H9 (cell line): ENCODE results near the gene DPP6. TPM values are rescaled to one million over a fixed set of nuclear protein-coding genes. Genes with fewer than 3 reads are reported as not detected.
"Not testable (repeated sequence)": the region's sequence is repeated elsewhere in the genome, so short reads cannot be mapped to it uniquely, and the experiment has no call there.

ENCODE experiments used
- DNase-seq: peaks from one replicate; pipeline ENCODE4 v3.0.0-alpha.2; 2017
- H2AFZ ChIP-seq: one replicate; pipeline ENCODE4 v1.6.1; 2013; ENCODE audit warnings: mild to moderate bottlenecking, low read length, control low read depth, moderate library complexity
- H2AK5ac ChIP-seq: 2 replicates; pipeline ENCODE4 v1.6.1; 2013; ENCODE audit warnings: low read length, control low read depth, mixed read lengths; ENCODE audit not compliant: insufficient read length
- H2BK120ac ChIP-seq: one replicate; pipeline ENCODE4 v1.6.1; 2013; ENCODE audit warnings: low read depth, mild to moderate bottlenecking, low read length, control low read depth, inconsistent platforms; ENCODE audit not compliant: poor library complexity, severe bottlenecking
- H2BK12ac ChIP-seq: 2 replicates; pipeline ENCODE4 v1.6.1; 2013; ENCODE audit warnings: low read length, control low read depth, mixed read lengths, low read depth; ENCODE audit not compliant: insufficient read length
- H2BK15ac ChIP-seq: 2 replicates; pipeline ENCODE4 v1.6.1; 2013; ENCODE audit warnings: low read depth, low read length, control low read depth
- H2BK20ac ChIP-seq: one replicate; pipeline ENCODE4 v1.6.1; 2013; ENCODE audit warnings: low read depth, mild to moderate bottlenecking, low read length, control low read depth, inconsistent platforms; ENCODE audit not compliant: poor library complexity, severe bottlenecking
- H2BK5ac ChIP-seq: 2 replicates; pipeline ENCODE4 v1.6.1; 2013; ENCODE audit warnings: low read length, control low read depth, mixed read lengths; ENCODE audit not compliant: insufficient read length
- H3K14ac ChIP-seq: 2 replicates; pipeline ENCODE4 v1.6.1; 2013; ENCODE audit warnings: low read length, control low read depth; ENCODE audit not compliant: insufficient read depth
- H3K18ac ChIP-seq: 2 replicates; pipeline ENCODE4 v1.6.1; 2013; ENCODE audit warnings: low read depth, mild to moderate bottlenecking, mixed read lengths, low read length, control low read depth; ENCODE audit not compliant: insufficient read length
- H3K23ac ChIP-seq: 2 replicates; pipeline ENCODE4 v1.6.1; 2013; ENCODE audit warnings: low read length, control low read depth, mixed read lengths, low read depth; ENCODE audit not compliant: insufficient read length
- H3K23me2 ChIP-seq: 2 replicates; pipeline ENCODE4 v1.6.1; 2013; ENCODE audit warnings: low read depth, mild to moderate bottlenecking, mixed read lengths, low read length, control low read depth; ENCODE audit not compliant: insufficient read length, poor library complexity, severe bottlenecking
- H3K27ac ChIP-seq: 2 replicates; pipeline ENCODE4 v1.5.1; 2013; ENCODE audit warnings: low read length, control low read depth, mixed read lengths, low read depth; ENCODE audit not compliant: insufficient read length
- H3K27me3 ChIP-seq: 2 replicates; pipeline ENCODE4 v1.6.1; 2013; ENCODE audit warnings: low read length, control low read depth, inconsistent platforms; ENCODE audit not compliant: insufficient read depth
- H3K4ac ChIP-seq: 2 replicates; pipeline ENCODE4 v1.6.1; 2013; ENCODE audit warnings: low read depth, mild to moderate bottlenecking, control low read depth, inconsistent platforms, low read length, moderate library complexity
- H3K4me1 ChIP-seq: 2 replicates; pipeline ENCODE4 v1.6.1; 2013; ENCODE audit warnings: low read length, control low read depth, inconsistent platforms; ENCODE audit not compliant: insufficient read depth
- H3K4me2 ChIP-seq: 2 replicates; pipeline ENCODE4 v1.6.1; 2013; ENCODE audit warnings: low read length, control low read depth, mixed read lengths; ENCODE audit not compliant: insufficient read length, insufficient read depth
- H3K56ac ChIP-seq: 2 replicates; pipeline ENCODE4 v1.6.1; 2013; ENCODE audit warnings: low read depth, mild to moderate bottlenecking, mixed read lengths, low read length, control low read depth; ENCODE audit not compliant: insufficient read length
- H3K79me1 ChIP-seq: 2 replicates; pipeline ENCODE4 v1.6.1; 2013; ENCODE audit warnings: low read depth, mild to moderate bottlenecking, moderate library complexity, low read length, control low read depth, inconsistent platforms; ENCODE audit not compliant: insufficient read depth, poor library complexity, severe bottlenecking
- H3K79me2 ChIP-seq: 2 replicates; pipeline ENCODE4 v1.6.1; 2013; ENCODE audit warnings: low read length, control low read depth, inconsistent platforms; ENCODE audit not compliant: insufficient read depth
- H3K9ac ChIP-seq: 2 replicates; pipeline ENCODE4 v1.6.1; 2013; ENCODE audit warnings: low read length, control low read depth, mixed read lengths; ENCODE audit not compliant: insufficient read length; ENCODE audit errors: extremely low read depth
- H3K9me3 ChIP-seq: one replicate; pipeline ENCODE4 v1.6.1; 2013; ENCODE audit warnings: low read depth, low read length, inconsistent platforms; ENCODE audit not compliant: control insufficient read depth
- H3T11ph ChIP-seq: one replicate; pipeline ENCODE4 v1.6.1; 2013; ENCODE audit warnings: mild to moderate bottlenecking, low read length, control low read depth, inconsistent platforms
- H4K20me1 ChIP-seq: one replicate; pipeline ENCODE4 v1.6.1; 2013; ENCODE audit not compliant: control insufficient read depth, insufficient read length, insufficient read depth
- H4K5ac ChIP-seq: 2 replicates; pipeline ENCODE4 v1.6.1; 2013; ENCODE audit warnings: low read depth, mild to moderate bottlenecking, mixed read lengths, low read length, control low read depth; ENCODE audit not compliant: insufficient read length
- H4K8ac ChIP-seq: replicated peaks from 2 replicates; pipeline ENCODE4 v1.6.1; 2013; ENCODE audit warnings: low read length, control low read depth, mixed read lengths, low read depth; ENCODE audit not compliant: insufficient read length
- H4K91ac ChIP-seq: 2 replicates; pipeline ENCODE4 v1.6.1; 2013; ENCODE audit warnings: low read depth, mild to moderate bottlenecking, moderate library complexity, mixed read lengths, low read length, control low read depth; ENCODE audit not compliant: insufficient read length
- H3K27ac Mint-ChIP-seq, 3 experiments: 2 replicates in 2 of 3; 3 replicates in 1 of 3; pipeline ENCODE4 v1.8.0; 2020 to 2021; ENCODE audit warnings: mixed read lengths in 3 of 3, mild to moderate bottlenecking in 1 of 3, moderate library complexity in 1 of 3
- H3K27me3 Mint-ChIP-seq: 2 replicates; pipeline ENCODE4 v1.8.0; 2021; ENCODE audit warnings: low read depth, mild to moderate bottlenecking, moderate library complexity, mixed read lengths
- H3K36me3 Mint-ChIP-seq, 3 experiments: 2 replicates in 2 of 3; 3 replicates in 1 of 3; pipeline ENCODE4 v1.8.0; 2020 to 2021; ENCODE audit warnings: low read depth in 3 of 3, mixed read lengths in 3 of 3; ENCODE audit not compliant: insufficient read depth in 1 of 3
- H3K4me1 Mint-ChIP-seq, 2 experiments: 2 replicates each; pipeline ENCODE4 v1.8.0; 2020; ENCODE audit warnings: mixed read lengths in 2 of 2
- H3K4me3 Mint-ChIP-seq, 2 experiments: 2 replicates in 1 of 2; 3 replicates in 1 of 2; pipeline ENCODE4 v1.8.0; 2020 to 2021; ENCODE audit warnings: mild to moderate bottlenecking in 2 of 2, mixed read lengths in 2 of 2, moderate library complexity in 1 of 2
- H3K9me3 Mint-ChIP-seq, 2 experiments: 2 replicates in 1 of 2; 3 replicates in 1 of 2; pipeline ENCODE4 v1.8.0; 2020; ENCODE audit warnings: mild to moderate bottlenecking in 2 of 2, mixed read lengths in 2 of 2, moderate library complexity in 1 of 2
- WGBS: extraction: QIAGEN DNeasy Blood & Tissue Kit; methylation state at CpG from one replicate; pipeline ENCODE4 v1.1.7; 2013; ENCODE audit warnings: missing lambda C conversion rate, low lambda C conversion rate, mixed read lengths; ENCODE audit not compliant: insufficient read length; ENCODE audit errors: extremely low coverage; 5-methylcytosine and 5-hydroxymethylcytosine counted together
- total RNA-seq: library from RNA; stranded (reverse); gene quantifications from 2 replicates; pipeline ENCODE4 v1.2.1, GENCODE V29; 2021

Gene DPP6
- total RNA-seq, 1 experiment from 2014 or later, result 4.5 TPM

DNA sequence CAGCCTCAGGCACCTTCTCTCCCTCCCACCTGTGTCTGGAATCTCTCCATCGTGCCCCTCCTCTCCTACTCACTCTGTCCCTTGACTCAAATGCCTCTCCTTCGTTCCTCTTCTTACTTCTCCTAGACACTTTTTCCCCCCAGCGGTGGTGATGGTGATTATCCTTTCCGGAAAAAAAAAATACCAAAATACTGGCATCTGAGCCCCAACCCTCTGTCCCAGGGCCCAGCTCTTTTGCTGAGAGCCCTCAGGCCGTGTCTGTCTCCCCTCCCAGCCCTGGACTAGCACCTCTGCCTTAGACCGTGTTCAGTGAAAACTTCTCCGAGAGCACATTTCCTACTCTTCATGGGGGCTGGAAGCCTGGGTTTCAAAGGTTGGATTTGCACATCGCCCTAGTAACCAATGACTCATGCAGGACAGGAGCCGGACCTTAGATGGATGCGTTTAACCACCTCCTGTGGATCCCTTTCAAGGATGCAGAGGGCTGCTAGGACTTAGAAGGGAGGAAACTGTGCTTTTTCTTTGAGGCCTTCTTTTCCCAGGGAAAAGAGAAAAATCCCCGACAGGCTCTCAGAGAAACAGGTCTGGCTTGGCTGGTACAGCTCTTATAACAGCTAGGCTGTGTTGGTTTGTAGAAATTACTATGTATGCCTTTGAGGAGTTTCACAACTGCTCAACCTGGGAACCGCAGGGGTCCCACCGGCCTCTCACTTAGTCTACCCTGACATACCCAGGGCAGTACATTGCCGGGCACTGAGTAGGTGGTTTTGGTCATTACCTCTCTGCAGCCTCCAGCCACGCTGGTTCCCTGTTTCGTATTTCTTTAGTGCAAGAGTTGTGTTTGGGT, 1.5 kb downstream of the DPP6 start:
- not testable (repeated sequence) for H2BK20ac ChIP-seq, H3K4ac ChIP-seq, H3K9me3 Mint-ChIP-seq, H4K91ac ChIP-seq, H3K23ac ChIP-seq, H3K56ac ChIP-seq, H2BK5ac ChIP-seq, H2BK12ac ChIP-seq, H3T11ph ChIP-seq, H4K20me1 ChIP-seq, H2BK120ac ChIP-seq, H3K36me3 Mint-ChIP-seq, H2BK15ac ChIP-seq, H3K27ac Mint-ChIP-seq, H3K79me2 ChIP-seq, DNase-seq, H3K4me1 Mint-ChIP-seq, H3K27me3 ChIP-seq, H3K23me2 ChIP-seq, H3K18ac ChIP-seq, H4K8ac ChIP-seq, H2AFZ ChIP-seq, H3K4me1 ChIP-seq, H3K9ac ChIP-seq, H3K27ac ChIP-seq, H3K9me3 ChIP-seq, H4K5ac ChIP-seq, H3K14ac ChIP-seq, H3K79me1 ChIP-seq, H2AK5ac ChIP-seq
- no CpG with 5 or more reads among the region's 16 CpGs for WGBS
- H3K4me2 ChIP-seq, result peak overlapping the region; percentile 30
- peaks cover 39% of the 10 kb centered on the region for H3K27me3 Mint-ChIP-seq
- peak overlapping the region; percentile 59 to 81 for H3K4me3 Mint-ChIP-seq
